HG02970 (cell line): Measurements from ENCODE around the gene GRK4.
"Not testable (repeated sequence)": the region's sequence is repeated elsewhere in the genome, so short reads cannot be mapped to it uniquely, and the experiment has no call there.

Experiments used
- ATAC-seq: cut with Tn5 transposase; IDR thresholded peaks from one replicate; pipeline ENCODE4 v1.9.1; 2021; ENCODE audit warnings: mild to moderate bottlenecking, moderate library complexity, moderate number of reproducible peaks; ENCODE audit not compliant: unreplicated experiment, low FRiP score

The GRK4 gene

GRCh38 chr4:2963175-2963965, at the start of gene GRK4, which contains the start of gene NOP14:
Gene GRK4 (plus strand): TSS chr4:2963571. CDS start chr4:2964071, 500 bp downstream.
Gene NOP14 (minus strand): TSS chr4:2963406. CDS start chr4:2963319, 87 bp downstream.
- peak; percentile 94 for ATAC-seq

GRCh38 chr4:2914256-2915126, 48.9 kb upstream of the GRK4 start:
- ATAC-seq = no peak

- ATAC-seq = no peak
These were observed 47.6 kb upstream of the GRK4 start for GRCh38 chr4:2915789-2916188.

- ATAC-seq = not testable (repeated sequence)
These were observed 46.7 kb upstream of the GRK4 start for GRCh38 chr4:2916696-2917095.

GRCh38 chr4:2918300-2918699, 45.1 kb upstream of the GRK4 start:
- ATAC-seq = not testable (repeated sequence)

- not testable (repeated sequence) for ATAC-seq
These were observed 44.7 kb upstream of the GRK4 start for GRCh38 chr4:2918714-2919113.

- not testable (repeated sequence) for ATAC-seq
These were observed 40.8 kb upstream of the GRK4 start for GRCh38 chr4:2922453-2923101.

GRCh38 chr4:2923141-2923551, 40.2 kb upstream of the GRK4 start:
- ATAC-seq = no peak

- ATAC-seq = no peak
These were observed 39.6 kb upstream of the GRK4 start for GRCh38 chr4:2923668-2924173.

GRCh38 chr4:2924286-2924685, 39.1 kb upstream of the GRK4 start:
- no peak for ATAC-seq

GRCh38 chr4:2924765-2925301, 38.5 kb upstream of the GRK4 start:
- no peak for ATAC-seq

- ATAC-seq = no peak
These were observed 37.9 kb upstream of the GRK4 start for GRCh38 chr4:2925496-2925895.

- ATAC-seq = no peak
These were observed 37.2 kb upstream of the GRK4 start for GRCh38 chr4:2925931-2926860.

GRCh38 chr4:2927016-2927695, 36.2 kb upstream of the GRK4 start:
- no peak for ATAC-seq

GRCh38 chr4:2927696-2928075, 35.7 kb upstream of the GRK4 start:
- ATAC-seq = no peak

GRCh38 chr4:2928242-2929176, 34.9 kb upstream of the GRK4 start:
- no peak for ATAC-seq

- no peak for ATAC-seq
These were observed 33.9 kb upstream of the GRK4 start for GRCh38 chr4:2929469-2929868.
